Duodenal mucosa (tissue), 2 donors: ENCODE results near the gene MPP3.

Experiments
- H3K27ac ChIP-seq: one replicate; pipeline ENCODE4 v1.7.0; 2013; ENCODE audit warnings: low read depth, low read length
- H3K27me3 ChIP-seq, 2 donors: one replicate each; pipeline ENCODE4 v1.7.0; 2013; ENCODE audit warnings: low read length in 2 of 2, control low read depth in 1 of 2; ENCODE audit not compliant: insufficient read depth in 2 of 2, control insufficient read depth in 1 of 2
- H3K36me3 ChIP-seq, 2 donors: one replicate each; pipeline ENCODE4 v1.7.0; 2013; ENCODE audit warnings: low read length in 2 of 2, control low read depth in 1 of 2; ENCODE audit not compliant: insufficient read depth in 2 of 2, control insufficient read depth in 1 of 2
- H3K4me1 ChIP-seq, 2 donors: one replicate each; pipeline ENCODE4 v1.7.0; 2013; ENCODE audit warnings: low read length in 2 of 2, control low read depth in 1 of 2; ENCODE audit not compliant: insufficient read depth in 2 of 2, control insufficient read depth in 1 of 2
- H3K4me3 ChIP-seq, 2 donors: one replicate each; pipeline ENCODE4 v1.7.0; 2013; ENCODE audit warnings: low read length in 2 of 2, low read depth in 1 of 2
- H3K9ac ChIP-seq, 2 donors: one replicate each; pipeline ENCODE4 v1.7.0; 2013; ENCODE audit warnings: low read length in 2 of 2, low read depth in 1 of 2
- H3K9me3 ChIP-seq, 2 donors: one replicate each; pipeline ENCODE4 v1.7.0; 2013; ENCODE audit warnings: low read length in 2 of 2, control low read depth in 1 of 2; ENCODE audit not compliant: control insufficient read depth in 1 of 2

MPP3 gene

GRCh38 chr17:43755389-43755875 lies 77.5 kb downstream of the MPP3 start:
- Histone ChIP-seq H3K4me1 (no peaks in the 10 kb centered on the region), H3K9ac (no peak overlapping the region), H3K27ac (no peak overlapping the region), H3K9me3 (no peaks in the 10 kb centered on the region), H3K27me3 (peaks cover 26 to 36% of the 10 kb centered on the region in 2 donors), H3K4me3 (no peak overlapping the region), H3K36me3 (no peaks in the 10 kb centered on the region)

GRCh38 chr17:43754947-43755346 lies 78.0 kb downstream of the MPP3 start:
- H3K27me3 ChIP-seq, result peaks cover 26 to 36% of the 10 kb centered on the region in 2 donors
- H3K27ac ChIP-seq, result no peak overlapping the region
- H3K4me3 ChIP-seq, result no peak overlapping the region
- H3K9ac ChIP-seq, result no peak overlapping the region
- H3K9me3 ChIP-seq, result no peaks in the 10 kb centered on the region
- no peaks in the 10 kb centered on the region for H3K36me3 ChIP-seq
- H3K4me1 ChIP-seq, result no peaks in the 10 kb centered on the region

- Histone ChIP-seq H3K9ac (no peak overlapping the region), H3K4me3 (no peak overlapping the region), H3K4me1 (no peaks in the 10 kb centered on the region), H3K27me3 (peaks cover 26 to 36% of the 10 kb centered on the region in 2 donors), H3K27ac (no peak overlapping the region), H3K36me3 (no peaks in the 10 kb centered on the region), H3K9me3 (no peaks in the 10 kb centered on the region)
Measured at GRCh38 chr17:43753493-43754129, 79.3 kb downstream of the MPP3 start.
